Skeletal muscle tissue (tissue), 4 donors: ENCODE data around the gene SBNO2. TPM values are rescaled to one million over a fixed set of nuclear protein-coding genes. Genes with fewer than 3 reads are reported as not detected.

ENCODE experiments used
- H3K27ac ChIP-seq: one replicate; pipeline ENCODE4 v1.7.0; 2013; ENCODE audit warnings: mild to moderate bottlenecking, low read depth, low read length, inconsistent platforms
- H3K27me3 ChIP-seq, 3 donors: one replicate each; pipeline ENCODE4 v1.7.0; 2013; ENCODE audit warnings: low read length in 3 of 3; ENCODE audit not compliant: control insufficient read depth in 3 of 3, insufficient read depth in 3 of 3
- H3K36me3 ChIP-seq, 3 donors: one replicate each; pipeline ENCODE4 v1.7.0; 2013; ENCODE audit warnings: low read length in 3 of 3; ENCODE audit not compliant: control insufficient read depth in 3 of 3, insufficient read depth in 3 of 3
- H3K4me1 ChIP-seq, 3 donors: one replicate each; pipeline ENCODE4 v1.7.0; 2013; ENCODE audit warnings: low read length in 3 of 3, mild to moderate bottlenecking in 3 of 3; ENCODE audit not compliant: control insufficient read depth in 3 of 3, insufficient read depth in 3 of 3
- H3K4me3 ChIP-seq, 3 donors: one replicate each; pipeline ENCODE4 v1.7.0; 2013; ENCODE audit warnings: low read length in 3 of 3
- H3K9ac ChIP-seq, 3 donors: one replicate each; pipeline ENCODE4 v1.7.0; 2013; ENCODE audit warnings: low read length in 3 of 3, mild to moderate bottlenecking in 3 of 3, moderate library complexity in 2 of 3, low read depth in 1 of 3
- H3K9me3 ChIP-seq, 3 donors: one replicate each; pipeline ENCODE4 v1.7.0; 2013; ENCODE audit warnings: low read length in 3 of 3; ENCODE audit not compliant: control insufficient read depth in 3 of 3
- total RNA-seq: library from RNA; depleted of rRNA; stranded (reverse); fragments of >200 nt; gene quantifications from one replicate; pipeline ENCODE4 v1.2.3, GENCODE V29; 2014
- donor health status: Osteomylitis.

The SBNO2 gene
- total RNA-seq, 1 donor from 2014 or later: 10.4 TPM

GRCh38 chr19:1102407-1103131 lies 71.5 kb downstream of the SBNO2 start:
- H3K9ac ChIP-seq: peak overlapping the region in 2 of 3 donors; percentile 45 to 68
- H3K27ac ChIP-seq: peak overlapping the region; percentile 98
- H3K27me3 ChIP-seq: no peaks in the 10 kb centered on the region
- peaks cover 4 to 15% (median 14%) of the 10 kb centered on the region in 3 donors for H3K36me3 ChIP-seq
- H3K4me1 ChIP-seq: peaks cover 41 to 68% (median 44%) of the 10 kb centered on the region in 3 donors
- no peaks in the 10 kb centered on the region for H3K9me3 ChIP-seq
- H3K4me3 ChIP-seq: peak overlapping the region in 2 of 3 donors; percentile 5 to 22

GRCh38 chr19:1101337-1101698 lies 72.8 kb downstream of the SBNO2 start:
- no peaks in the 10 kb centered on the region for H3K27me3 ChIP-seq
- H3K36me3 ChIP-seq: peaks cover 2 to 4% (median 3%) of the 10 kb centered on the region in 3 donors
- H3K4me3 ChIP-seq: peak overlapping the region in 2 of 3 donors; percentile 41 to 60
- peaks cover 41 to 60% (median 44%) of the 10 kb centered on the region in 3 donors for H3K4me1 ChIP-seq
- peak overlapping the region in 2 of 3 donors; percentile 45 to 68 for H3K9ac ChIP-seq
- H3K27ac ChIP-seq: peak overlapping the region; percentile 98
- no peaks in the 10 kb centered on the region for H3K9me3 ChIP-seq

DNA sequence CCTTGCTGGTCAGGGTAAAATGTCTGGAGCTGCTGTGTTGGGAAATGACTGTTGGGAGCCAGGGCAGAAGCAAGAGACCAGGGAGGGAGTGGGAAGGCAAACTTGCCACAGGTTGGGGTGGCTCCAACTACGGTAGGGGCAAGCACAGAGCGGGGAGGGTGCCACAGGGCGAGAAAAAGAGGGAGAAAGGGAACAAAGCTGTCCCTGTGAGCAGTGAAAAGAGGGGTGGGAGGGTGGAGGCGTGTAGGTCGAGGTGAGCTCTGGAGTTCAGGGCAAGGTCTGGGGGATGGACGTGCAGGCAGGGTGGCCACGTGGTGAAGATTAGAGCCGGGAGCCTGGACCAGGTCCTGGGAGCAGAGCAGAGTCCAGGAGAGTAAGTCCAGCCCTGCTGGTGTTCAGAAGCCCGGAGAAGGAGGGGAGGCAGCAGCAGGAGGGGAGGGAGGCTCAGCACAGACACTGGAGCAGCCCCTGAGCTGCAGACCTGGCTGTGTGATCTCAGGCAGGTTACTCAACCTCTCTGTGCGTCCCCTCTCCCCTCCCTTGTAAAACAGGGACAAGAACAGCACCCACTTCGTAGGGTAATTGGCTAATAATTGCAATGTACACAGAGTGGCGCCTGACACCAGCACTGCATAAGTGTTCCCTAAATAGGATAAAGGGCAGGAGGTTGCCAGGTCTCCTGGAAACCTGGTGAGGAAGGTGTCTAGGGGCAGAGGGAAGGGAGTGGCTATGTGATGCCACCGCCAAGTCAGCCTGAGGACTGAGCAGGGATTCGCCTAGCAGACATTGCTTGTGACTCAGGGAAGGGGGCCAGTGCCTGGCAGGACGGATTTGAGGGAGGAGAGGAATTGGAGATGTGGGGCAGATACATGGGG lies 75.7 kb downstream of the SBNO2 start:
- Histone ChIP-seq H3K27ac (peak overlapping the region; percentile 58), H3K9ac (peak overlapping the region in 1 of 3 donors; percentile 10), H3K4me3 (no peak overlapping the region), H3K9me3 (no peaks in the 10 kb centered on the region), H3K36me3 (peaks cover 3% of the 10 kb centered on the region in 3 donors), H3K27me3 (no peaks in the 10 kb centered on the region), H3K4me1 (peaks cover 48 to 62% (median 50%) of the 10 kb centered on the region in 3 donors)

DNA sequence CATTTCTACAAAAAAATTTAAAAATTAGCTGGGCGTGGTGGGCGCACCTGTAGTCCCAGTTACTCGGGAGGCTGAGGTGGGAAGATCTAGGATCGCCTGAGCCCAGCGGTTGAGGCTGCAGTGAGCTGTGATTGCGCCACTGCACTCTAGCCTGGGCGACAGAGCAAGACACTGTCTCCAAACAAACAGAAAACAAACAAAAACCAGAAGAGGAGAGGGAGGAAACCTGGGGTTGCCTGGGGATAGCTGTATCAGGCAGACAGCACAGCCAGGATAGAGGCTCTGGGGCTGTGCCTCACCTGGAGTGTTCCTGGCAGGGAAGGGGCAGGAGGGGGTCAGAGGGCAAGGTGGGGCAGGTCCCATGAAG lies 76.3 kb downstream of the SBNO2 start:
- peaks cover 43 to 57% (median 45%) of the 10 kb centered on the region in 3 donors for H3K4me1 ChIP-seq
- peak overlapping the region in 1 of 3 donors; percentile 10 for H3K9ac ChIP-seq
- peaks cover 3% of the 10 kb centered on the region in 3 donors for H3K36me3 ChIP-seq
- no peaks in the 10 kb centered on the region for H3K9me3 ChIP-seq
- H3K27ac ChIP-seq: peak overlapping the region; percentile 25
- H3K27me3 ChIP-seq: no peaks in the 10 kb centered on the region
- no peak overlapping the region for H3K4me3 ChIP-seq

GRCh38 chr19:1094978-1095701 lies 78.9 kb downstream of the SBNO2 start, which contains the start of gene POLR2E:
Gene POLR2E (minus strand): TSS chr19:1095375. CDS start chr19:1095315, 60 bp downstream.
- peak within 1 kb of the TSS; percentile 85 to 91 (median 91) for H3K9ac ChIP-seq
- no peaks in the 10 kb centered on the region for H3K27me3 ChIP-seq
- peak within 1 kb of the TSS; percentile 83 to 87 (median 87) for H3K4me3 ChIP-seq
- peaks cover 28 to 39% (median 31%) of the 10 kb centered on the region in 3 donors for H3K4me1 ChIP-seq
- no peaks in the 10 kb centered on the region for H3K9me3 ChIP-seq
- peak within 1 kb of the TSS; percentile 58 for H3K27ac ChIP-seq
- peaks cover 14 to 15% (median 15%) of the 10 kb centered on the region in 3 donors for H3K36me3 ChIP-seq

DNA sequence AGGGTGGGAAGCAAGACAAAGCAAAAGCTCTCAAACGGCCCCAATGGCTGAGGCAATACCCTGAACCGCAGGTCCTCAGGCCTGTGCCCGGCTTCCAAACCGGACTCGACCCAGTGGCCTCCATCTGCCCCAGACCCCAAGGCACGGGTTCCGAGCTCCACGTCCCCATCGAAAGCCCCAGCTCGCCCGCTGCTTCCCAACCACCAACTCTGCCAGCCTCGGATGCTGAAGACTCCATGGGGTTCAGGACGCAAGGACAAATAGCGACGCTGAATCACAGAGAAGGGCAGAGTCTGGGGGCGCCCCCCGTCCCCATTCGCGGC lies 79.5 kb downstream of the SBNO2 start:
- H3K36me3 ChIP-seq: peaks cover 14 to 15% (median 15%) of the 10 kb centered on the region in 3 donors
- H3K9ac ChIP-seq: peak overlapping the region; percentile 85 to 91 (median 91)
- H3K9me3 ChIP-seq: no peaks in the 10 kb centered on the region
- peak overlapping the region; percentile 83 to 87 (median 87) for H3K4me3 ChIP-seq
- peaks cover 28 to 36% (median 28%) of the 10 kb centered on the region in 3 donors for H3K4me1 ChIP-seq
- peak overlapping the region; percentile 58 for H3K27ac ChIP-seq
- no peaks in the 10 kb centered on the region for H3K27me3 ChIP-seq

- H3K36me3 ChIP-seq: peaks cover 14 to 20% (median 16%) of the 10 kb centered on the region in 3 donors
- H3K9ac ChIP-seq: peak overlapping the region; percentile 85 to 91 (median 91)
- H3K4me1 ChIP-seq: peaks cover 25 to 35% (median 28%) of the 10 kb centered on the region in 3 donors
- no peaks in the 10 kb centered on the region for H3K27me3 ChIP-seq
- H3K27ac ChIP-seq: no peak overlapping the region
- H3K9me3 ChIP-seq: no peaks in the 10 kb centered on the region
- peak overlapping the region; percentile 83 to 87 (median 87) for H3K4me3 ChIP-seq
Observed at GRCh38 chr19:1093811-1094553, 80.1 kb downstream of the SBNO2 start.

DNA sequence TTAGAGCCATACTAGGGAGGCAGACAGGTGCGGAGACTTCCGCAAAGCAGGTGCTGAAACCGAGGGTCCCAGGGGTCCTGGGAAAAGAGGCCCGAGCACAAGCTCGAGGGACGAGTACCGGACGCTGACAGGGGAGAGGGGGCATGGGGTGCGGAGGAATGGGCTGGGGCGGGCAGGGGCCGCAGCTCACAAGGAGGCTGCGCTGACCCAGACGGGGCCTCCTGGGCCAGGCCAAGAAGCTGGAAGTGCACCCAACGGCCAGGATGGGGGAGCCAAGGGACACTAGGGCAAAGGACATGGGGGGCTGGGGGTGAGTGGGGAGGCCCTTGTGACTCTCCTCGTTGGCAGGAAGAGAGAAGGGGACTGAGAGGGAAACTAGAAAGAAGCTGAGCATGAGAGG lies 80.7 kb downstream of the SBNO2 start:
- Histone ChIP-seq H3K27ac (no peak overlapping the region), H3K36me3 (peaks cover 16 to 26% (median 23%) of the 10 kb centered on the region in 3 donors), H3K4me1 (peaks cover 19 to 35% (median 22%) of the 10 kb centered on the region in 3 donors), H3K4me3 (no peak overlapping the region), H3K27me3 (no peaks in the 10 kb centered on the region), H3K9ac (peak overlapping the region in 1 of 3 donors; percentile 91), H3K9me3 (no peaks in the 10 kb centered on the region)
